Peyer's patch (tissue), 4 donors: ENCODE measurements around the gene PPFIBP1.
A peak's percentile ranks its signal among the peaks of the same experiment; 100 is the strongest.

Experiments
- POLR2A ChIP-seq, 2 donors: fragments of 450-650 bp; IDR thresholded peaks; one replicate each; pipeline ENCODE4 v1.5.1; 2017; ENCODE audit warnings: antibody characterized with exemption in 2 of 2, mild to moderate bottlenecking in 2 of 2, moderate library complexity in 2 of 2
- TF ChIP-seq, protein P1 (sequence below), 6 experiments: fragments of 450-650 bp in 4 of 6; fragments of 200-600 bp in 2 of 6; sonication (generic) in 1 of 6; IDR thresholded peaks; one replicate each; pipeline ENCODE4 v1.5.1; 2017 to 2019; ENCODE audit warnings: antibody characterized with exemption in 6 of 6, mild to moderate bottlenecking in 3 of 6, moderate library complexity in 1 of 6

GRCh38 chr12:27733052-27733656, 209.1 kb downstream of the PPFIBP1 start:
- TF ChIP-seq, protein P1, sequence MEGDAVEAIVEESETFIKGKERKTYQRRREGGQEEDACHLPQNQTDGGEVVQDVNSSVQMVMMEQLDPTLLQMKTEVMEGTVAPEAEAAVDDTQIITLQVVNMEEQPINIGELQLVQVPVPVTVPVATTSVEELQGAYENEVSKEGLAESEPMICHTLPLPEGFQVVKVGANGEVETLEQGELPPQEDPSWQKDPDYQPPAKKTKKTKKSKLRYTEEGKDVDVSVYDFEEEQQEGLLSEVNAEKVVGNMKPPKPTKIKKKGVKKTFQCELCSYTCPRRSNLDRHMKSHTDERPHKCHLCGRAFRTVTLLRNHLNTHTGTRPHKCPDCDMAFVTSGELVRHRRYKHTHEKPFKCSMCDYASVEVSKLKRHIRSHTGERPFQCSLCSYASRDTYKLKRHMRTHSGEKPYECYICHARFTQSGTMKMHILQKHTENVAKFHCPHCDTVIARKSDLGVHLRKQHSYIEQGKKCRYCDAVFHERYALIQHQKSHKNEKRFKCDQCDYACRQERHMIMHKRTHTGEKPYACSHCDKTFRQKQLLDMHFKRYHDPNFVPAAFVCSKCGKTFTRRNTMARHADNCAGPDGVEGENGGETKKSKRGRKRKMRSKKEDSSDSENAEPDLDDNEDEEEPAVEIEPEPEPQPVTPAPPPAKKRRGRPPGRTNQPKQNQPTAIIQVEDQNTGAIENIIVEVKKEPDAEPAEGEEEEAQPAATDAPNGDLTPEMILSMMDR (IDR thresholded peaks at IDR 0.05) = peak; percentile 42 to 96 (median 83)
- no peak for TF ChIP-seq POLR2A (IDR thresholded peaks at IDR 0.05)
